Measurements from ENCODE around the gene AGFG2.
"Not testable (repeated sequence)": the region's sequence is repeated elsewhere in the genome, so short reads cannot be mapped to it uniquely, and the experiment has no call there.

AGFG2 gene

GRCh38 chr7:100540073-100540723 is 1.2 kb downstream of the AGFG2 start:
- peaks cover 52% of the 10 kb centered on the region for H3K4me1 ChIP-seq (ENCODE audit: low read length)
- H3K4me3 ChIP-seq (ENCODE audit: low read length) = peak overlapping the region; percentile 79
- no peak overlapping the region for H3K27ac ChIP-seq (ENCODE audit: low read length)
- no peaks in the 10 kb centered on the region for H3K9me3 ChIP-seq (ENCODE audit: insufficient read depth, low read length)
- peak overlapping the region; percentile 52 for H3K9ac ChIP-seq (ENCODE audit: low read length)
- H3K27me3 ChIP-seq (ENCODE audit: low read depth, low read length) = no peaks in the 10 kb centered on the region
- H3K79me2 ChIP-seq (ENCODE audit: low read length) = peaks cover 45% of the 10 kb centered on the region
- TF ChIP-seq EZH2phosphoT487 (IDR thresholded peaks at IDR 0.05; ENCODE audit: low read depth) = no peak
- TF ChIP-seq CTCF (IDR thresholded peaks at IDR 0.05; ENCODE audit: low read depth, low read length) = no peak
- H3K4me2 ChIP-seq (ENCODE audit: low read length) = peak overlapping the region; percentile 95
- no peak overlapping the region for H2AFZ ChIP-seq (ENCODE audit: low read depth, low read length)
- peaks cover 6% of the 10 kb centered on the region for H3K36me3 ChIP-seq (replicated peaks; ENCODE audit: low read depth, low read length)
- H4K20me1 ChIP-seq (ENCODE audit: insufficient read depth, low read length) = no peaks in the 10 kb centered on the region

- Histone ChIP-seq H3K4me1 (ENCODE audit: low read length) (peaks cover 63% of the 10 kb centered on the region), H3K9ac (ENCODE audit: low read length) (peak overlapping the region; percentile 61), H3K79me2 (ENCODE audit: low read length) (peaks cover 49% of the 10 kb centered on the region), H3K27ac (ENCODE audit: low read length) (peak overlapping the region; percentile 99), H3K4me2 (ENCODE audit: low read length) (peak overlapping the region; percentile 92), H3K4me3 (ENCODE audit: low read length) (peak overlapping the region; percentile 61)
- H2AFZ ChIP-seq (ENCODE audit: low read depth, low read length); H3K9me3 ChIP-seq (ENCODE audit: insufficient read depth, low read length); H4K20me1 ChIP-seq (ENCODE audit: insufficient read depth, low read length); H3K36me3 ChIP-seq (replicated peaks; ENCODE audit: low read depth, low read length); H3K27me3 ChIP-seq (ENCODE audit: low read depth, low read length): not testable (repeated sequence)
Measured at GRCh38 chr7:100541309-100541708, 2.3 kb downstream of the AGFG2 start.

GRCh38 chr7:100543586-100543985 is 4.6 kb downstream of the AGFG2 start:
- H3K4me2 ChIP-seq (ENCODE audit: low read length) = peak overlapping the region; percentile 92
- peak overlapping the region; percentile 82 for H3K9ac ChIP-seq (ENCODE audit: low read length)
- peaks cover 70% of the 10 kb centered on the region for H3K79me2 ChIP-seq (ENCODE audit: low read length)
- H3K27ac ChIP-seq (ENCODE audit: low read length) = peak overlapping the region; percentile 99
- no peaks in the 10 kb centered on the region for H3K9me3 ChIP-seq (ENCODE audit: insufficient read depth, low read length)
- TF ChIP-seq CTCF (IDR thresholded peaks at IDR 0.05; ENCODE audit: low read depth, low read length) (no peak), EZH2phosphoT487 (IDR thresholded peaks at IDR 0.05; ENCODE audit: low read depth) (no peak)
- H3K36me3 ChIP-seq (replicated peaks; ENCODE audit: low read depth, low read length) = peaks cover 6% of the 10 kb centered on the region
- H3K4me1 ChIP-seq (ENCODE audit: low read length) = peaks cover 86% of the 10 kb centered on the region
- H3K4me3 ChIP-seq (ENCODE audit: low read length) = peak overlapping the region; percentile 41
- H2AFZ ChIP-seq (ENCODE audit: low read depth, low read length) = no peak overlapping the region
- H4K20me1 ChIP-seq (ENCODE audit: insufficient read depth, low read length) = no peaks in the 10 kb centered on the region
- no peaks in the 10 kb centered on the region for H3K27me3 ChIP-seq (ENCODE audit: low read depth, low read length)

- Histone ChIP-seq H3K9me3 (ENCODE audit: insufficient read depth, low read length) (no peaks in the 10 kb centered on the region), H4K20me1 (ENCODE audit: insufficient read depth, low read length) (no peaks in the 10 kb centered on the region), H2AFZ (ENCODE audit: low read depth, low read length) (no peak overlapping the region), H3K36me3 (replicated peaks; ENCODE audit: low read depth, low read length) (peaks cover 10% of the 10 kb centered on the region), H3K79me2 (ENCODE audit: low read length) (peaks cover 72% of the 10 kb centered on the region), H3K9ac (ENCODE audit: low read length) (peak overlapping the region; percentile 82), H3K4me2 (ENCODE audit: low read length) (peak overlapping the region; percentile 92), H3K4me1 (ENCODE audit: low read length) (peaks cover 92% of the 10 kb centered on the region), H3K4me3 (ENCODE audit: low read length) (peak overlapping the region; percentile 67), H3K27me3 (ENCODE audit: low read depth, low read length) (no peaks in the 10 kb centered on the region), H3K27ac (ENCODE audit: low read length) (peak overlapping the region; percentile 99)
- TF ChIP-seq CTCF (IDR thresholded peaks at IDR 0.05; ENCODE audit: low read depth, low read length) (no peak), EZH2phosphoT487 (IDR thresholded peaks at IDR 0.05; ENCODE audit: low read depth) (no peak)
Measured at GRCh38 chr7:100544386-100544785, 5.4 kb downstream of the AGFG2 start.
